Measurements from ENCODE around the gene FGD6. TPM values are rescaled to one million over a fixed set of nuclear protein-coding genes. Genes with fewer than 3 reads are reported as not detected.

The FGD6 gene
- total RNA-seq, 1 donor from 2014 or later: 18.0 TPM

DNA sequence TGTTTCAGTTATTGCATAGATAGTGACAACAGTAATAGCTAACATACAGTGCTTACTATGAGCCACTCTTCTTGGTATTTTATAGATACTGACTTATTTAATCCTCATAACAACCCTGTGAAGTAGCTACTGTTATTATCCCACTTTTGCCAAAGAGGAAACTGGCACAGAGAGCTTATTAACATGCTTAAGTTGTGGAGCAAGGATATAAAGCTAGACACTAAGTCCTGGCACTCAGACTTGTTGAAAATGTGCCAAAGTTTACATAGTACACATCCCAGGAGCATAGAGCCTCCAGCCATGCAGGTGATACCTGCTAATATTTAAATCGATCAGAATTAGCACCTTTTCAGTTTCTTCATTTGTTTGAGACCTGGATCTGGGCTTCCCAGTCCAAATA lies 42.1 kb upstream of the FGD6 start:
- no peaks in the 10 kb centered on the region for H3K4me1 Mint-ChIP-seq
- H3K27ac Mint-ChIP-seq: no peak overlapping the region
- no peak overlapping the region for H3K4me3 Mint-ChIP-seq
- DNase-seq (ENCODE audit: low spot score in 2 of 2, unreplicated experiment in 2 of 2): no peak
- H3K36me3 Mint-ChIP-seq: peaks cover 34% of the 10 kb centered on the region
- H3K9me3 Mint-ChIP-seq: no peaks in the 10 kb centered on the region
- TF ChIP-seq, protein P1, sequence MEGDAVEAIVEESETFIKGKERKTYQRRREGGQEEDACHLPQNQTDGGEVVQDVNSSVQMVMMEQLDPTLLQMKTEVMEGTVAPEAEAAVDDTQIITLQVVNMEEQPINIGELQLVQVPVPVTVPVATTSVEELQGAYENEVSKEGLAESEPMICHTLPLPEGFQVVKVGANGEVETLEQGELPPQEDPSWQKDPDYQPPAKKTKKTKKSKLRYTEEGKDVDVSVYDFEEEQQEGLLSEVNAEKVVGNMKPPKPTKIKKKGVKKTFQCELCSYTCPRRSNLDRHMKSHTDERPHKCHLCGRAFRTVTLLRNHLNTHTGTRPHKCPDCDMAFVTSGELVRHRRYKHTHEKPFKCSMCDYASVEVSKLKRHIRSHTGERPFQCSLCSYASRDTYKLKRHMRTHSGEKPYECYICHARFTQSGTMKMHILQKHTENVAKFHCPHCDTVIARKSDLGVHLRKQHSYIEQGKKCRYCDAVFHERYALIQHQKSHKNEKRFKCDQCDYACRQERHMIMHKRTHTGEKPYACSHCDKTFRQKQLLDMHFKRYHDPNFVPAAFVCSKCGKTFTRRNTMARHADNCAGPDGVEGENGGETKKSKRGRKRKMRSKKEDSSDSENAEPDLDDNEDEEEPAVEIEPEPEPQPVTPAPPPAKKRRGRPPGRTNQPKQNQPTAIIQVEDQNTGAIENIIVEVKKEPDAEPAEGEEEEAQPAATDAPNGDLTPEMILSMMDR (IDR thresholded peaks at IDR 0.05; ENCODE audit: unreplicated experiment): no peak
- H3K27me3 Mint-ChIP-seq (ENCODE audit: low read depth): no peaks in the 10 kb centered on the region

DNA sequence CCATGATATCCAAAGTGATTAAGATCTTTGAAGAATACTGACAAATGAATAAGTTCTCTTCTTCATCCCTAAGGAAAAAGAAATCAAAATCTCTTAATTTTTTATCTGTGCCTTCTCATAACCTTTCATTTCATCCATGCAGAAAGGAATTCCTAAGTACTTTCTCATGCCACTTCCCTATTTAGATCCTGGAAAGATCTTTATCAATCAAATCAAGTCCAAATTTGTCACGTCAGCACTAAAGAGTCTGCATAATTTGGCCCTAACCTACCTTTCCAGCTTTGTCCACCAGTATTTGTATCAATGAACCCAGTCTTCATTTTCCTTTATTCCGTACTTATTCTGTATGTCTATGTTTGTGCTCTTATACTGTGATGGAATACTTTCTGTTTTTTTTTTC lies 41.5 kb upstream of the FGD6 start:
- Mint-ChIP-seq H3K4me3 (no peak overlapping the region), H3K27ac (no peak overlapping the region), H3K27me3 (ENCODE audit: low read depth) (no peaks in the 10 kb centered on the region), H3K36me3 (peaks cover 34% of the 10 kb centered on the region), H3K9me3 (no peaks in the 10 kb centered on the region), H3K4me1 (no peaks in the 10 kb centered on the region)
- DNase-seq (ENCODE audit: low spot score in 2 of 2, unreplicated experiment in 2 of 2): no peak
- TF ChIP-seq, protein P1 (IDR thresholded peaks at IDR 0.05; ENCODE audit: unreplicated experiment): no peak

DNA sequence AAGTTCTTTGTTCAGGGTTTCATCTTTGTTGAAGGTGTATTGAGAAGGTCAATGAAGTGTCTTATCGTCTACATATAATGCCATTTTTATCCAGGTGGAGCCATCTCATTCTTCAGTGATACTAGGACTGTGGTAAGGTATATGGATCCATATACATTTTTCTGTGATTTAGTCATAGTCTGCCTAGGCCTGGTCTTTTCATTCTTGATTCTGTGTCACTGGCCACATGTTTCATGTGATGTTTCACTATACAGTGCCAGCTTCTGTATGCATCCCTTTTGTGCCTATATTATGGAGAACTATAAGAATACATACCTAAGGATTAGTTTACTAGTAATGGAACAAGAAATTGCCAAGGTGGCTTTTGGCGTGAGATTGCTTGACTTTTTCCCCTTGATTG lies 40.9 kb upstream of the FGD6 start:
- DNase-seq (ENCODE audit: low spot score in 2 of 2, unreplicated experiment in 2 of 2): no peak
- Mint-ChIP-seq H3K9me3 (no peaks in the 10 kb centered on the region), H3K27ac (no peak overlapping the region), H3K4me3 (no peak overlapping the region), H3K27me3 (ENCODE audit: low read depth) (no peaks in the 10 kb centered on the region), H3K36me3 (peaks cover 38% of the 10 kb centered on the region), H3K4me1 (no peaks in the 10 kb centered on the region)
- TF ChIP-seq, protein P1 (IDR thresholded peaks at IDR 0.05; ENCODE audit: unreplicated experiment): no peak

DNA sequence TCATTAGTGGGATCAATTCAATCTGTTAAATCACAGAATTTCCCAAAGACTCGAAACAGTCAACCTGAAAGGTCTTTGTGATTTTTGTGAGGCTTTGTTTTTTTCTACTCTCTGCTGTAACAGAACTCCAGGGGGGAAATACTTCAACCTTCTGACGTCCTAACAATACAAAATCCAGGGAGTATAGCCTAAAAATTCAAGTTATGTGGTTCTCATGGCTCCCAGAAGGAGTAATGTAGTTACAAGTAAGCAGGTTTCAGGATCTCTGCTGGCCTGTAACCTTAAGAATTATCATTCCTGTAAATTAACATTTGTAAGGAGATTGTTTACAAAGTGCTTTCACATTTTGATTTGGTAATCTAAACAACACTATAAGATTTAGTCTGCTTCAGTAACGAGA lies 40.3 kb upstream of the FGD6 start:
- Mint-ChIP-seq H3K27me3 (ENCODE audit: low read depth) (no peaks in the 10 kb centered on the region), H3K9me3 (no peaks in the 10 kb centered on the region), H3K4me1 (no peaks in the 10 kb centered on the region), H3K4me3 (no peak overlapping the region), H3K27ac (no peak overlapping the region), H3K36me3 (peaks cover 37% of the 10 kb centered on the region)
- TF ChIP-seq, protein P1 (IDR thresholded peaks at IDR 0.05; ENCODE audit: unreplicated experiment): no peak
- DNase-seq (ENCODE audit: low spot score in 2 of 2, unreplicated experiment in 2 of 2): no peak

DNA sequence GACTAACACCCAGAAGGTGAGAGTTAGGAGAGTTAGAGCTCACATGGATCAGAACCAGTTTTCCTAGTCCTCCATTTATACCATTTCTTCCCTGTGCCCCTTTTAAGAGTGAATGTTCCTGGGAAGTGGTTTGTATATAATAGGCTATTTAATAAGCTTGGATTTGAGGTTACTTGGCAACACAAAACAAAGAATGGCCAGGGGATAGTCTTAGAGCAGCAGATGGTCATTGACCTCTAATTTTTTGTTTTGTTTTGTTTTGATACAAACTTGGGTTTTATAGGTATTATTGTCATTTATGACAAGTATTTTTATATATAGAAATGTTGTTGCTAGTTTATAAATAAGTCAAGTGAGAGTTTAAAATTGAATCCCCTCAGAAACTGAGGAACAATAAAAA lies 36.1 kb upstream of the FGD6 start:
- H3K4me1 Mint-ChIP-seq: peaks cover 13% of the 10 kb centered on the region
- no peaks in the 10 kb centered on the region for H3K27me3 Mint-ChIP-seq (ENCODE audit: low read depth)
- H3K27ac Mint-ChIP-seq: no peak overlapping the region
- TF ChIP-seq, protein P1 (IDR thresholded peaks at IDR 0.05; ENCODE audit: unreplicated experiment): no peak
- peaks cover 37% of the 10 kb centered on the region for H3K36me3 Mint-ChIP-seq
- no peak for DNase-seq (ENCODE audit: low spot score in 2 of 2, unreplicated experiment in 2 of 2)
- peaks cover 2% of the 10 kb centered on the region for H3K9me3 Mint-ChIP-seq
- no peak overlapping the region for H3K4me3 Mint-ChIP-seq

Data from mesothelial cell of epicardium (in vitro differentiated cells).